ENCODE data around the gene ZNF451. TPM values are rescaled to one million over a fixed set of nuclear protein-coding genes. Genes with fewer than 3 reads are reported as not detected.
"Not testable (repeated sequence)": the region's sequence is repeated elsewhere in the genome, so short reads cannot be mapped to it uniquely, and the experiment has no call there.

ZNF451 gene
- polyA plus RNA-seq, 1 of the 3 experiments (the other 2 are of a cell fraction) = 8.5 TPM

DNA sequence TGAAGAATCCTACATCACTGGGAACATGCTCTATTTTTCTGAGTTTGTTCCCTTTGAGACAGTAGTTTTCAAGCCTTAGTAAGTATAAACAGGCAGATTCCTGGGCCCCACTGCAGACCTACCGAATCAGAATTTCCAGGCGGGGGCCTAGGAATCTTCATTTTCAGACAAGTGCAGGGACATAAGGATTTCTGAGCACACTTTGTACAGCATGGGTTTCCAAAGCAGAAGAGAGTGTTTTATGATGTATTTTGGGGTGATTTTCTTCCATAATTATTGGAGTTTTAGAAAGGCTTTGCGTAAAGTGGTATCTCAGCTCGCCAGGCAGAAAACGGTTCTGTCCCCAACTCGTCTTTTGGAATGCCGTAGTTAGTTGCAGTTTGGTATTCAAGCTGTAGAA lies 1.4 kb downstream of the ZNF451 start:
- WGBS (ENCODE audit: low lambda C conversion rate) = 95% methylated on average over 5 of the region's 7 CpGs
- H3K9ac ChIP-seq; CTCF ChIA-PET; H3F3A ChIP-seq (replicated peaks; ENCODE audit: insufficient read depth); H3K9me2 ChIP-seq; H3K9me3 ChIP-seq; H2AFZ ChIP-seq (ENCODE audit: low read depth); H3K27me3 ChIP-seq (ENCODE audit: insufficient read depth); DNase-seq: not testable (repeated sequence)
- Histone ChIP-seq H3K4me2 (peak overlapping the region; percentile 73), H3K36me3 (replicated peaks in 1 of 2; ENCODE audit: control insufficient read depth in 1 of 2, insufficient read depth in 2 of 2, low read length in 1 of 2) (peaks cover 31% of the 10 kb centered on the region in 2 experiments), H4K20me1 (ENCODE audit: insufficient read depth) (peaks cover 35% of the 10 kb centered on the region), H3K4me3 (ENCODE audit: low read depth in 2 of 2, low read length in 1 of 2) (peak overlapping the region; percentile 35 to 62), H3K79me2 (ENCODE audit: insufficient read depth) (peaks cover 52% of the 10 kb centered on the region), H3K4me1 (ENCODE audit: control insufficient read depth in 1 of 2, insufficient read depth in 2 of 2, low read depth in 1 of 2, low read length in 1 of 2) (peaks cover 18 to 21% of the 10 kb centered on the region in 2 experiments; a peak in 3 of 4 replicates), H3K27ac (ENCODE audit: low read depth in 2 of 2, low read length in 1 of 2) (peak overlapping the region in 1 of 2 experiments; percentile 47; a peak in 1 of 4 replicates)
- POLR2A ChIA-PET = interaction anchor here (0.9 kb wide), 1 partner anchor 43 kb away, joined by 3 read pairs; no protein-coding TSS in a partner anchor

DNA sequence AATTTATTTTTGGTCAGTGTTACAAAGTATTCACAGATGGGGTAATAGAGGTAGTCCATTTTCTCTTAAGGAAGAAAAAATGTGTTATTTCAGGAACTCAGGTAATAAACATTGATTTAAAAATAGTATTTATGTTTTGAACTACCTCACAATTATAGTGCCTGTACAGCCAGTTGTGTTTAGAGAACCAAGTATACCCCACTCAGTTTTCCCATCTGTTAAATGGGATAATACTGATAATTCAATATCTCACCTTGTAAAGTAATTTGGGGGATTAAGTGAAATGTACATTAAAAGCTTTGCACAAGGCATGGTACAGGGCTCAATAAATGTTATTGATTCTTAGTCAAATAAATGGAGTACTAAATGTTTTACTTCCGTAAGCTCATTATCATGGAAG lies 4.7 kb downstream of the ZNF451 start:
- no peak overlapping the region for H2AFZ ChIP-seq (ENCODE audit: low read depth)
- H3K9me2 ChIP-seq = no peaks in the 10 kb centered on the region
- H3K27ac ChIP-seq (ENCODE audit: low read depth in 2 of 2, low read length in 1 of 2) = no peak overlapping the region
- no peaks in the 10 kb centered on the region for H3K27me3 ChIP-seq (ENCODE audit: insufficient read depth)
- DNase-seq = no peak
- H3K4me2 ChIP-seq = no peak overlapping the region
- CTCF ChIA-PET = interaction anchor here (0.9 kb wide), 1 partner anchor 75 kb away, joined by 4 read pairs; no protein-coding TSS in a partner anchor
- H3K9ac ChIP-seq = no peak overlapping the region
- H3K4me1 ChIP-seq (ENCODE audit: control insufficient read depth in 1 of 2, insufficient read depth in 2 of 2, low read depth in 1 of 2, low read length in 1 of 2) = peaks cover 16 to 22% of the 10 kb centered on the region in 2 experiments; a peak in 3 of 4 replicates
- H3K4me3 ChIP-seq (ENCODE audit: low read depth in 2 of 2, low read length in 1 of 2) = no peak overlapping the region
- H3F3A ChIP-seq (replicated peaks; ENCODE audit: insufficient read depth) = no peaks in the 10 kb centered on the region
- no peaks in the 10 kb centered on the region for H3K9me3 ChIP-seq
- peaks cover 51% of the 10 kb centered on the region for H4K20me1 ChIP-seq (ENCODE audit: insufficient read depth)
- H3K79me2 ChIP-seq (ENCODE audit: insufficient read depth) = peaks cover 83% of the 10 kb centered on the region
- TF ChIP-seq RCOR1 (IDR thresholded peaks at IDR 0.05; ENCODE audit: low read length) (no peak), GABPA (IDR thresholded peaks at IDR 0.05; ENCODE audit: low read depth) (no peak), NRF1 (IDR thresholded peaks at IDR 0.05; ENCODE audit: low read depth, low read length) (no peak), RXRA (IDR thresholded peaks at IDR 0.05; ENCODE audit: borderline replicate concordance, low read depth) (no peak), FOSL2 (IDR thresholded peaks at IDR 0.05; ENCODE audit: borderline replicate concordance, low read depth) (no peak), EP300 (IDR thresholded peaks at IDR 0.05; ENCODE audit: borderline replicate concordance in 1 of 2, low read depth in 1 of 2, low read length in 1 of 2) (no peak), SMC3 (IDR thresholded peaks at IDR 0.05; ENCODE audit: low read depth, low read length) (no peak), ELF1 (IDR thresholded peaks at IDR 0.05) (no peak), RAD21 (IDR thresholded peaks at IDR 0.05; ENCODE audit: low read length) (no peak), FOXJ3 (CRISPR knock-in tag; IDR thresholded peaks at IDR 0.05) (no peak), MEF2A (IDR thresholded peaks at IDR 0.05; ENCODE audit: borderline replicate concordance, low read depth) (no peak), RFX5 (IDR thresholded peaks at IDR 0.05; ENCODE audit: low read length) (no peak), TEAD4 (IDR thresholded peaks at IDR 0.05; ENCODE audit: borderline replicate concordance, insufficient read depth) (no peak)
- TF ChIP-seq, protein P1, sequence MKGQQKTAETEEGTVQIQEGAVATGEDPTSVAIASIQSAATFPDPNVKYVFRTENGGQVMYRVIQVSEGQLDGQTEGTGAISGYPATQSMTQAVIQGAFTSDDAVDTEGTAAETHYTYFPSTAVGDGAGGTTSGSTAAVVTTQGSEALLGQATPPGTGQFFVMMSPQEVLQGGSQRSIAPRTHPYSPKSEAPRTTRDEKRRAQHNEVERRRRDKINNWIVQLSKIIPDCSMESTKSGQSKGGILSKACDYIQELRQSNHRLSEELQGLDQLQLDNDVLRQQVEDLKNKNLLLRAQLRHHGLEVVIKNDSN (IDR thresholded peaks at IDR 0.05; ENCODE audit: borderline replicate concordance, low read depth) = no peak
- TF ChIP-seq, protein P2, sequence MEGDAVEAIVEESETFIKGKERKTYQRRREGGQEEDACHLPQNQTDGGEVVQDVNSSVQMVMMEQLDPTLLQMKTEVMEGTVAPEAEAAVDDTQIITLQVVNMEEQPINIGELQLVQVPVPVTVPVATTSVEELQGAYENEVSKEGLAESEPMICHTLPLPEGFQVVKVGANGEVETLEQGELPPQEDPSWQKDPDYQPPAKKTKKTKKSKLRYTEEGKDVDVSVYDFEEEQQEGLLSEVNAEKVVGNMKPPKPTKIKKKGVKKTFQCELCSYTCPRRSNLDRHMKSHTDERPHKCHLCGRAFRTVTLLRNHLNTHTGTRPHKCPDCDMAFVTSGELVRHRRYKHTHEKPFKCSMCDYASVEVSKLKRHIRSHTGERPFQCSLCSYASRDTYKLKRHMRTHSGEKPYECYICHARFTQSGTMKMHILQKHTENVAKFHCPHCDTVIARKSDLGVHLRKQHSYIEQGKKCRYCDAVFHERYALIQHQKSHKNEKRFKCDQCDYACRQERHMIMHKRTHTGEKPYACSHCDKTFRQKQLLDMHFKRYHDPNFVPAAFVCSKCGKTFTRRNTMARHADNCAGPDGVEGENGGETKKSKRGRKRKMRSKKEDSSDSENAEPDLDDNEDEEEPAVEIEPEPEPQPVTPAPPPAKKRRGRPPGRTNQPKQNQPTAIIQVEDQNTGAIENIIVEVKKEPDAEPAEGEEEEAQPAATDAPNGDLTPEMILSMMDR (IDR thresholded peaks at IDR 0.05) = no peak
- TF ChIP-seq, protein P3, sequence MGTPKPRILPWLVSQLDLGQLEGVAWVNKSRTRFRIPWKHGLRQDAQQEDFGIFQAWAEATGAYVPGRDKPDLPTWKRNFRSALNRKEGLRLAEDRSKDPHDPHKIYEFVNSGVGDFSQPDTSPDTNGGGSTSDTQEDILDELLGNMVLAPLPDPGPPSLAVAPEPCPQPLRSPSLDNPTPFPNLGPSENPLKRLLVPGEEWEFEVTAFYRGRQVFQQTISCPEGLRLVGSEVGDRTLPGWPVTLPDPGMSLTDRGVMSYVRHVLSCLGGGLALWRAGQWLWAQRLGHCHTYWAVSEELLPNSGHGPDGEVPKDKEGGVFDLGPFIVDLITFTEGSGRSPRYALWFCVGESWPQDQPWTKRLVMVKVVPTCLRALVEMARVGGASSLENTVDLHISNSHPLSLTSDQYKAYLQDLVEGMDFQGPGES (IDR thresholded peaks at IDR 0.05; ENCODE audit: low read depth, low read length) = no peak
- TF ChIP-seq, protein P4, sequence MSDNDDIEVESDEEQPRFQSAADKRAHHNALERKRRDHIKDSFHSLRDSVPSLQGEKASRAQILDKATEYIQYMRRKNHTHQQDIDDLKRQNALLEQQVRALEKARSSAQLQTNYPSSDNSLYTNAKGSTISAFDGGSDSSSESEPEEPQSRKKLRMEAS (IDR thresholded peaks at IDR 0.05; ENCODE audit: low read depth) = no peak
- TF ChIP-seq, protein P5, sequence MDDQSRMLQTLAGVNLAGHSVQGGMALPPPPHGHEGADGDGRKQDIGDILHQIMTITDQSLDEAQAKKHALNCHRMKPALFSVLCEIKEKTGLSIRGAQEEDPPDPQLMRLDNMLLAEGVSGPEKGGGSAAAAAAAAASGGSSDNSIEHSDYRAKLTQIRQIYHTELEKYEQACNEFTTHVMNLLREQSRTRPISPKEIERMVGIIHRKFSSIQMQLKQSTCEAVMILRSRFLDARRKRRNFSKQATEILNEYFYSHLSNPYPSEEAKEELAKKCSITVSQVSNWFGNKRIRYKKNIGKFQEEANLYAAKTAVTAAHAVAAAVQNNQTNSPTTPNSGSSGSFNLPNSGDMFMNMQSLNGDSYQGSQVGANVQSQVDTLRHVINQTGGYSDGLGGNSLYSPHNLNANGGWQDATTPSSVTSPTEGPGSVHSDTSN (IDR thresholded peaks at IDR 0.05) = no peak
- H3K36me3 ChIP-seq (replicated peaks in 1 of 2; ENCODE audit: control insufficient read depth in 1 of 2, insufficient read depth in 2 of 2, low read length in 1 of 2) = peaks cover 52 to 56% of the 10 kb centered on the region in 2 experiments
- WGBS (ENCODE audit: low lambda C conversion rate) = 96% methylated on average over 1 of the region's 1 CpG
- POLR2A ChIA-PET = no interaction called here
